ENCODE measurements around the gene SBNO2. TPM values are rescaled to one million over a fixed set of nuclear protein-coding genes. Genes with fewer than 3 reads are reported as not detected.

The SBNO2 gene
- total and polyA plus RNA-seq, 4 donors: 2.2 to 25.0 (median 15.0) TPM

GRCh38 chr19:1094655-1094977 is 79.5 kb downstream of the SBNO2 start (continued):
- no peak for TF ChIP-seq MAX (IDR thresholded peaks at IDR 0.05)
- no peak for TF ChIP-seq REST (IDR thresholded peaks at IDR 0.05)
- no peak for TF ChIP-seq FOXA2 (IDR thresholded peaks at IDR 0.05)

- Histone ChIP-seq H3K9me3 (ENCODE audit: control insufficient read depth in 4 of 4, low read length in 3 of 4) (no peaks in the 10 kb centered on the region), H3K27ac (ENCODE audit: low read depth in 1 of 2, low read length in 2 of 2) (peak overlapping the region; percentile 24 to 73), H3K4me1 (ENCODE audit: control insufficient read depth in 4 of 4, insufficient read depth in 4 of 4, low read length in 3 of 4) (peaks cover 11 to 49% (median 34%) of the 10 kb centered on the region in 4 donors), H3K36me3 (ENCODE audit: control insufficient read depth in 4 of 4, insufficient read depth in 3 of 4, low read depth in 1 of 4, low read length in 3 of 4) (peaks cover 4 to 17% (median 13%) of the 10 kb centered on the region in 4 donors), H3K4me3 (ENCODE audit: low read depth in 1 of 3, low read length in 3 of 3) (peak overlapping the region; percentile 69 to 95 (median 89)), H3K9ac (ENCODE audit: low read depth in 1 of 2, low read length in 2 of 2) (peak overlapping the region; percentile 40 to 73), H3K27me3 (ENCODE audit: control insufficient read depth in 4 of 4, insufficient read depth in 4 of 4, low read length in 3 of 4) (no peaks in the 10 kb centered on the region)
- no peak for DNase-seq (ENCODE audit: low spot score)
- whole genome bisulfite sequencing: 16% methylated on average over 32 of the region's 32 CpGs
- no peak for TF ChIP-seq FOXA2 (IDR thresholded peaks at IDR 0.05)
- no peak for TF ChIP-seq JUND (IDR thresholded peaks at IDR 0.05)
- no peak for TF ChIP-seq TAF1 (conservative IDR thresholded peaks at IDR 0.05)
- TF ChIP-seq SP1 (IDR thresholded peaks at IDR 0.05): no peak
- TF ChIP-seq RXRA (IDR thresholded peaks at IDR 0.05): peak; percentile 48 to 70
- peak in 1 of 2 donors; percentile 46 for TF ChIP-seq HNF4A (conservative IDR thresholded peaks at IDR 0.05)
- TF ChIP-seq CTCF (IDR thresholded peaks at IDR 0.05; ENCODE audit: low read depth, low read length, missing input control): no peak
- no peak for TF ChIP-seq FOXA1 (IDR thresholded peaks at IDR 0.05)
- TF ChIP-seq GABPA (IDR thresholded peaks at IDR 0.05 in 1 of 2, conservative IDR thresholded peaks at IDR 0.05 in 1 of 2): peak in 1 of 2 donors; percentile 69
- no peak for TF ChIP-seq REST (IDR thresholded peaks at IDR 0.05)
- TF ChIP-seq EGR1 (IDR thresholded peaks at IDR 0.05; ENCODE audit: low read depth in 2 of 2): no peak
- no peak for TF ChIP-seq MAX (IDR thresholded peaks at IDR 0.05)
- peak; percentile 45 for TF ChIP-seq NR2F2 (IDR thresholded peaks at IDR 0.05)
- no peak for TF ChIP-seq ZBTB33 (IDR thresholded peaks at IDR 0.05)
Measured at GRCh38 chr19:1093811-1094553, 80.1 kb downstream of the SBNO2 start.

Measured in liver (tissue), 9 donors.